H1 (cell line): ENCODE results near the gene DNER. TPM values are rescaled to one million over a fixed set of nuclear protein-coding genes. Genes with fewer than 3 reads are reported as not detected.

Source experiments
- E2F6 ChIP-seq: IDR thresholded peaks from 2 replicates; pipeline ENCODE4 v1.6.1; 2012; ENCODE audit warnings: inconsistent platforms
- polyA plus RNA-seq, 7 experiments: library from polyadenylated mRNA; depleted of rRNA in 3 of 7; stranded (reverse) in 5 of 7; unstranded in 2 of 7; fragments of >200 nt in 5 of 7; fragments of 200-250 nt in 2 of 7; gene quantifications; 1 replicate in 5 of 7; 2 replicates in 1 of 7; 4 replicates in 1 of 7; pipeline versions ENCODE4 v1.2.1 to v1.2.3, GENCODE V29; 2011 to 2013; ENCODE audit warnings: missing spikeins in 2 of 7, mixed read lengths in 2 of 7
- total RNA-seq: library from RNA; stranded (reverse); fragmentation: NEBNext Ultra II Directional; extraction: Animal tissue kit (Norgen Biotek cat#: 25700); gene quantifications from 2 replicates; pipeline ENCODE4 v1.2.1, GENCODE V29; 2021

DNER gene
- total and polyA plus RNA-seq, 2 of the 8 experiments (the other 6 are each of a cell fraction or from before 2014, with no cell fraction given): 6.8 to 16.3 TPM

DNA sequence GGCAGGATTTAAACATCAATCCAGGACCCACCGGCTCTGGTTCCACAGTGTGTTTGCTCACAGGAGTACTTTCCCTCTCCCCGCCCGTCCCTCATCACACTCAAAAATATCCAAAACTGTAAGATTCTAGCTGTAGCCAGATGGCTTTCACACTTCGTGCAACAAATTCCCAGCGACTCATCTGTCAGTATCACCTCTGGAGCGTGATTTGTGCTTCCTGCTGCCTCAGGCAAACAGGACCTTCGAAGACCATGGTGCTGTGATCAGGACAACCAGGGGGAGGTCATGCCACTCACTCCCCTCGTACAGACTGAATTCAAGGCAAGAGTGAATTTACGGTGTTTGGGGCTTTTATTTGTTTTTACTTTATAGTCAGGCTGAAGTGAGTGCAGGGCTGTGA, 288.8 kb downstream of the DNER start (continued):
- no peak for TF ChIP-seq E2F6
- TF ChIP-seq, all 59 proteins: peak for 0
